ENCODE results near the gene NR3C2.

DNA sequence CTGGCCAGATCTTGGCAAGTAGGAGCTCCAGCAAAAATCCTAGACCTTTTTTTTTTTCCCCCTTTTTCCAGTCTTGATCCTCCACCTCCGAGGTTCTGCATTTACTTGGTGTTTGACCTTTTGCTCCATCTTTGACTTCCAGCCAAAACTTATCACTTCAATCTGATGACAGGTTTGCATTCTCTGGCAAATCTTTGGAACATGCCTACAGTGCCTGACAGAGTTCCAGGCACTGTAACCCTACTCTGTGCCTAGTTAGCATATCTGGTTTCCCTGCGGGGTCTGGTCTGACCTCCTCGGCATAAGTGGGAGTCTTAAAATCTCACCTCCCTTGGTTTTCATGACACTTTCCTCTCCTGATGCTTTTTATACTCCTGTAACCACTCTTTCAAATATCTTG lies 39.4 kb upstream of the NR3C2 start:
- TF ChIP-seq CHD4 (IDR thresholded peaks at IDR 0.05) (no peak), RAD51 (IDR thresholded peaks at IDR 0.05) (no peak), CREB1 (IDR thresholded peaks at IDR 0.05; ENCODE audit: low read depth) (no peak), TCF12 (IDR thresholded peaks at IDR 0.05; ENCODE audit: low read depth, low read length) (no peak), HCFC1 (IDR thresholded peaks at IDR 0.05; ENCODE audit: low read length) (no peak), ATF2 (IDR thresholded peaks at IDR 0.05; ENCODE audit: low read length) (no peak), CTCF (IDR thresholded peaks at IDR 0.05 in 2 of 3, conservative IDR thresholded peaks at IDR 0.05 in 1 of 3; ENCODE audit: control insufficient read depth in 2 of 3, extremely low read depth in 1 of 3, insufficient read depth in 1 of 3, low read depth in 3 of 3, low read length in 3 of 3) (no peak), RFX5 (IDR thresholded peaks at IDR 0.05; ENCODE audit: low read depth, low read length) (no peak)
